Body of pancreas (tissue), 4 donors: Measurements from ENCODE around the gene CT45A5. TPM values are rescaled to one million over a fixed set of nuclear protein-coding genes. Genes with fewer than 3 reads are reported as not detected.
"Not testable (repeated sequence)": the region's sequence is repeated elsewhere in the genome, so short reads cannot be mapped to it uniquely, and the experiment has no call there.

ENCODE experiments used
- ATAC-seq: fragments of 150-250 bp; one replicate; pipeline ENCODE4 v1.9.1; 2016
- DNase-seq, 4 donors: peaks; one replicate each; pipeline ENCODE4 v3.0.0-alpha.2; 2019
- H3K27ac ChIP-seq, 4 donors: fragments of 200-600 bp; sonication (generic); 1 replicate in 3 of 4; 2 replicates in 1 of 4; pipeline versions ENCODE4 v1.5.1 to v1.6.1; 2016 to 2019; ENCODE audit warnings: mild to moderate bottlenecking in 1 of 4, mixed read lengths in 1 of 4, moderate library complexity in 1 of 4
- H3K27me3 ChIP-seq, 2 donors: fragments of 200-600 bp; sonication (generic); one replicate each; pipeline ENCODE4 v1.6.0; 2016; ENCODE audit warnings: mild to moderate bottlenecking in 1 of 2
- H3K36me3 ChIP-seq, 2 donors: fragments of 200-600 bp; sonication (generic); replicated peaks in 1 of 2; 2 replicates each; pipeline ENCODE4 v1.5.1; 2016; ENCODE audit warnings: low read depth in 2 of 2; ENCODE audit not compliant: insufficient read depth in 1 of 2
- H3K4me1 ChIP-seq: fragments of 200-600 bp; sonication (generic); one replicate; pipeline ENCODE4 v1.6.0; 2016
- H3K4me3 ChIP-seq, 2 donors: fragments of 200-600 bp; sonication (generic); 1 replicate in 1 of 2; 2 replicates in 1 of 2; pipeline ENCODE4 v1.5.1; 2016 to 2019
- H3K9me3 ChIP-seq, 3 donors: fragments of 200-600 bp; sonication (generic); 1 replicate in 2 of 3; 2 replicates in 1 of 3; pipeline ENCODE4 v1.5.1; 2016
- POLR2A ChIP-seq, 3 donors: fragments of 450-650 bp; IDR thresholded peaks; one replicate each; pipeline ENCODE4 v1.6.1; 2016; ENCODE audit warnings: antibody characterized with exemption in 3 of 3, mild to moderate bottlenecking in 2 of 3
- WGBS, 2 donors: methylation state at CpG; one replicate each; pipeline ENCODE4 v1.1.5; 2017; 5-methylcytosine and 5-hydroxymethylcytosine counted together
- intact Hi-C: fragments of 100-400 bp; cut with DNase I; formaldehyde crosslinking; loops from one replicate; pipeline ENCODE4 v1.15.1; 2023
- total RNA-seq, 2 donors: library from RNA; depleted of rRNA; stranded (reverse); fragments of >200 nt; gene quantifications; one replicate each; pipeline ENCODE4 v1.1.0, GENCODE V29; 2016
- TF ChIP-seq, protein P1 (sequence below), 7 experiments: fragments of 450-650 bp in 4 of 7; fragments of 200-600 bp in 3 of 7; sonication (generic) in 3 of 7; IDR thresholded peaks; one replicate each; pipeline ENCODE4 v1.5.1; 2016 to 2019; ENCODE audit warnings: antibody characterized with exemption in 7 of 7

CT45A5 gene, protein sequence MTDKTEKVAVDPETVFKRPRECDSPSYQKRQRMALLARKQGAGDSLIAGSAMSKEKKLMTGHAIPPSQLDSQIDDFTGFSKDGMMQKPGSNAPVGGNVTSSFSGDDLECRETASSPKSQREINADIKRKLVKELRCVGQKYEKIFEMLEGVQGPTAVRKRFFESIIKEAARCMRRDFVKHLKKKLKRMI
- not detected for total RNA-seq

DNA sequence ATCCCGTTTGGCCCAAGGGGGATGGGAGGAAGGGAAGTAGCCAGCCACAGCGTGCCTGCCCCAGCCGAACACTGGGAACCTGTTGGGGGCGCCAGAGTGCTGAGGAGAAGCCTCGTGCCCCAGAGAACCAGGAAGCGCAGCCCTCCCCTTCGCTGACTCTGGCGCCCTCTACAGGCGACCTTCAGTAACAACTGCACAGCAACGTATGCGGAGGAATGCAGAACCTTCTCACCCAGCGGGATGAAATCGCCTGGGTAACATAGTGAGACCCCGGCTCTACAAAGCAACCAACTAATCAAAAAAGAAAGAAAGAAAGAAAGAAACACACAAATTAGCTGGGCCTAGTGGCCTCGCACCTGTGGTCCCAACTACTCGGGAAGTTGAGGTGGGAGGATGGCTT, at the start of gene CT45A5:
Gene CT45A5, minus strand, starts transcription at position 101 of the 400 bp plus-strand sequence. CDS start 3,774 bp downstream, outside the sequence.
- H3K4me3 ChIP-seq, H3K9me3 ChIP-seq, DNase-seq, ATAC-seq, H3K27me3 ChIP-seq, intact Hi-C loops, H3K36me3 ChIP-seq, H3K4me1 ChIP-seq, H3K27ac ChIP-seq: not testable (repeated sequence)
- no CpG with 5 or more reads among the region's 16 CpGs for WGBS, 2 donors

DNA sequence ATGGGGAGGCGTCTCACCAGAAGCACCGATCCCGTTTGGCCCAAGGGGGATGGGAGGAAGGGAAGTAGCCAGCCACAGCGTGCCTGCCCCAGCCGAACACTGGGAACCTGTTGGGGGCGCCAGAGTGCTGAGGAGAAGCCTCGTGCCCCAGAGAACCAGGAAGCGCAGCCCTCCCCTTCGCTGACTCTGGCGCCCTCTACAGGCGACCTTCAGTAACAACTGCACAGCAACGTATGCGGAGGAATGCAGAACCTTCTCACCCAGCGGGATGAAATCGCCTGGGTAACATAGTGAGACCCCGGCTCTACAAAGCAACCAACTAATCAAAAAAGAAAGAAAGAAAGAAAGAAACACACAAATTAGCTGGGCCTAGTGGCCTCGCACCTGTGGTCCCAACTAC, 34.6 kb upstream of the CT45A5 start, which contains the start of gene CT45A2:
Gene CT45A2, minus strand, starts transcription at position 101 of the 400 bp plus-strand sequence. CDS start 3,747 bp downstream, outside the sequence.
- no CpG with 5 or more reads among the region's 17 CpGs for WGBS, 2 donors
- H3K27ac ChIP-seq, H3K4me1 ChIP-seq, H3K9me3 ChIP-seq, H3K4me3 ChIP-seq, intact Hi-C loops, H3K36me3 ChIP-seq, DNase-seq, H3K27me3 ChIP-seq, ATAC-seq: not testable (repeated sequence)

DNA sequence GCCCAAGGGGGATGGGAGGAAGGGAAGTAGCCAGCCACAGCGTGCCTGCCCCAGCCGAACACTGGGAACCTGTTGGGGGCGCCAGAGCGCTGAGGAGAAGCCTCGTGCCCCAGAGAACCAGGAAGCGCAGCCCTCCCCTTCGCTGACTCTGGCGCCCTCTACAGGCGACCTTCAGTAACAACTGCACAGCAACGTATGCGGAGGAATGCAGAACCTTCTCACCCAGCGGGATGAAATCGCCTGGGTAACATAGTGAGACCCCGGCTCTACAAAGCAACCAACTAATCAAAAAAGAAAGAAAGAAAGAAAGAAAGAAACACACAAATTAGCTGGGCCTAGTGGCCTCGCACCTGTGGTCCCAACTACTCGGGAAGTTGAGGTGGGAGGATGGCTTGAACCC, 17.4 kb upstream of the CT45A5 start, which contains the start of gene CT45A6:
Gene CT45A6, minus strand, starts transcription at position 101 of the 400 bp plus-strand sequence. CDS start 3,794 bp downstream, outside the sequence.
- no CpG with 5 or more reads among the region's 16 CpGs for WGBS, 2 donors
- ATAC-seq, intact Hi-C loops, H3K27me3 ChIP-seq, DNase-seq, H3K27ac ChIP-seq, H3K9me3 ChIP-seq, H3K4me3 ChIP-seq, H3K4me1 ChIP-seq, H3K36me3 ChIP-seq: not testable (repeated sequence)

DNA sequence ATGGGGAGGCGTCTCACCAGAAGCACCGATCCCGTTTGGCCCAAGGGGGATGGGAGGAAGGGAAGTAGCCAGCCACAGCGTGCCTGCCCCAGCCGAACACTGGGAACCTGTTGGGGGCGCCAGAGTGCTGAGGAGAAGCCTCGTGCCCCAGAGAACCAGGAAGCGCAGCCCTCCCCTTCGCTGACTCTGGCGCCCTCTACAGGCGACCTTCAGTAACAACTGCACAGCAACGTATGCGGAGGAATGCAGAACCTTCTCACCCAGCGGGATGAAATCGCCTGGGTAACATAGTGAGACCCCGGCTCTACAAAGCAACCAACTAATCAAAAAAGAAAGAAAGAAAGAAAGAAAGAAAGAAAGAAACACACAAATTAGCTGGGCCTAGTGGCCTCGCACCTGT, 17.2 kb downstream of the CT45A5 start, which contains the start of gene CT45A3:
Gene CT45A3, minus strand, starts transcription at position 101 of the 400 bp plus-strand sequence. CDS start 3,747 bp downstream, outside the sequence.
- WGBS, 2 donors, result no CpG with 5 or more reads among the region's 17 CpGs
- H3K27me3 ChIP-seq, H3K27ac ChIP-seq, ATAC-seq, H3K4me3 ChIP-seq, H3K36me3 ChIP-seq, H3K4me1 ChIP-seq, DNase-seq, intact Hi-C loops, H3K9me3 ChIP-seq: not testable (repeated sequence)

DNA sequence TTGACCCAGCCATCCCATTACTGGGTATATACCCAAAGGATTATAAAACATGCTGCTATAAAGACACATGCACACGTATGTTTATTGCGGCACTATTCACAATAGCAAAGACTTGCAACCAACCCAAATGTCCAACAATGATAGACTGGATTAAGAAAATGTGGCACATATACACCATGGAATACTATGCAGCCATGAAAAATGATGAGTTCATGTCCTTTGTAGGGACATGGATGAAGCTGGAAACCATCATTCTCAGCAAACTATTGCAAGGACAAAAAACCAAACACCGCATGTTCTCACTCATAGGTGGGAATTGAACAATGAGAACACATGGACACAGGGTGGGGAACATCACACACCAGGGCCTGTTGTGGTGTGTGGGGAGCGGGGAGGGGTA, 40.6 kb downstream of the CT45A5 start:
- H3K36me3 ChIP-seq, ATAC-seq, H3K27ac ChIP-seq, H3K9me3 ChIP-seq, H3K4me3 ChIP-seq, H3K27me3 ChIP-seq, H3K4me1 ChIP-seq, DNase-seq, intact Hi-C loops: not testable (repeated sequence)
- 79 to 89% methylated on average over 2 to 4 of the region's 4 CpGs for WGBS, 2 donors

DNA sequence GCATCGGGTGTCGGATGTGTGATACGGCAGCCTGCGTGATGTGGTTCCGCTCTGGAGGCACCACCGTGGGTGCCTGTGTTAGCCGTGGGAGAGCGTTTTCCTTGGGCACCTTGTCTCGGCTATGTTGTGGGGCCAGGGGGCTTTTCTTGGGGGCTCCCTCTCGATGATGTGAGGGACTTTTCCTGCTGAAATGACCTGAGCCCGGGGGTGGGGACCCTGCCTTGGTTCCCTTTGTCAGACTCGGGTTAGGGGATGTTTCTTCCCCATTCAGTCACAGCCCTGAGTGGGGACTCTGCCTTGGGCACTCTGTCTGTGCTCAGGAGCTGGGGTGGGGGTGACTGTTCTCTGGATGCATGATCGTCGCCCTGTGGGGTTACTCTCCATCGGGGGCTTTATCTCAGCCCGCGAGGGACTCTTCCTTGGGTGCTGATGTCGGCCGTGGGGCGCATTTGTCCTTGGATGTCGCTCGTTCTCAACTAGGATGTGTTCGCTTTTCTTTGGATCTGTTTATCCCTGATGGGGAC, 44.0 kb downstream of the CT45A5 start:
- 74% methylated on average over 18 of the region's 23 CpGs; no CpG with 5 or more reads in 1 of the 2 donors for WGBS, 2 donors
- H3K4me1 ChIP-seq, result no peaks in the 10 kb centered on the region
- TF ChIP-seq, protein P1, sequence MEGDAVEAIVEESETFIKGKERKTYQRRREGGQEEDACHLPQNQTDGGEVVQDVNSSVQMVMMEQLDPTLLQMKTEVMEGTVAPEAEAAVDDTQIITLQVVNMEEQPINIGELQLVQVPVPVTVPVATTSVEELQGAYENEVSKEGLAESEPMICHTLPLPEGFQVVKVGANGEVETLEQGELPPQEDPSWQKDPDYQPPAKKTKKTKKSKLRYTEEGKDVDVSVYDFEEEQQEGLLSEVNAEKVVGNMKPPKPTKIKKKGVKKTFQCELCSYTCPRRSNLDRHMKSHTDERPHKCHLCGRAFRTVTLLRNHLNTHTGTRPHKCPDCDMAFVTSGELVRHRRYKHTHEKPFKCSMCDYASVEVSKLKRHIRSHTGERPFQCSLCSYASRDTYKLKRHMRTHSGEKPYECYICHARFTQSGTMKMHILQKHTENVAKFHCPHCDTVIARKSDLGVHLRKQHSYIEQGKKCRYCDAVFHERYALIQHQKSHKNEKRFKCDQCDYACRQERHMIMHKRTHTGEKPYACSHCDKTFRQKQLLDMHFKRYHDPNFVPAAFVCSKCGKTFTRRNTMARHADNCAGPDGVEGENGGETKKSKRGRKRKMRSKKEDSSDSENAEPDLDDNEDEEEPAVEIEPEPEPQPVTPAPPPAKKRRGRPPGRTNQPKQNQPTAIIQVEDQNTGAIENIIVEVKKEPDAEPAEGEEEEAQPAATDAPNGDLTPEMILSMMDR (IDR thresholded peaks at IDR 0.05), result no peak
- no peak for TF ChIP-seq POLR2A (IDR thresholded peaks at IDR 0.05)

DNA sequence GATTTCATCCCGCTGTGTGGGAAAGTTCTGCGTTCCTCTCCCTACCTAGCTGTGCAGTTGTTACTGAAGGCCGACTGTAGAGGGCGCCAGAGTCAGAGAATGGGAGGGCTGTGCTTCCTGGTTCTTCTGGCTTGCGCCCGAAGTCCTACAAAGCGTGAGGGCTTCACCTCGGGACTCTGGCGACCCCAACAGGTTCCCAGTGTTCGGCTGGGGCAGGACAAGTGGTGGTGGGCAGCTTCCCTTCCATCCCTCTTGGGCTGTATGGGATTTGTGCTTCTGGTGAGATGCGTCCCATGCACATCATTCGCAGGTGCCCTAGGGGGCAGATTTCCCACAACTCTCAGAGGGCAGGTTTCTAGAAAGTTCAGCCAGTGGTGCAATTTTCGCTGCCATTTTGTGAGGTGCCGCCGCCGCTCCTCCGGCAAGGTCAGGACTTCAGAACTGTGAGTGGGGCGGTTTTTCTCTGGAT, 44.6 kb downstream of the CT45A5 start:
- DNase-seq (peak; percentile 2 to 15 (median 12)), ATAC-seq (no peak)
- no peak overlapping the region for H3K27ac ChIP-seq
- TF ChIP-seq POLR2A (IDR thresholded peaks at IDR 0.05), result no peak
- TF ChIP-seq, protein P1 (IDR thresholded peaks at IDR 0.05), result peak in 3 of 7 experiments; percentile 6 to 21 (median 13)
- intact Hi-C loops, result no loop called here
- no peaks in the 10 kb centered on the region for H3K36me3 ChIP-seq
- H3K9me3 ChIP-seq, result no peaks in the 10 kb centered on the region
- WGBS, 2 donors, result 44 to 100% methylated on average over 4 to 16 of the region's 18 CpGs
- H3K4me3 ChIP-seq, result no peak overlapping the region
- no peaks in the 10 kb centered on the region for H3K4me1 ChIP-seq
- H3K27me3 ChIP-seq, result no peaks in the 10 kb centered on the region

More for the DNA sequence above, 44.0 kb downstream of the CT45A5 start:
- H3K36me3 ChIP-seq, result no peaks in the 10 kb centered on the region
- no peaks in the 10 kb centered on the region for H3K27me3 ChIP-seq
- ATAC-seq (no peak), DNase-seq (no peak)
- no peak overlapping the region for H3K27ac ChIP-seq
- intact Hi-C loops, result no loop called here
- no peak overlapping the region for H3K4me3 ChIP-seq
- no peaks in the 10 kb centered on the region for H3K9me3 ChIP-seq
